HG03342 (cell line): ENCODE measurements around the gene CDH26.

Experiments
- ATAC-seq: cut with Tn5 transposase; IDR thresholded peaks from one replicate; pipeline ENCODE4 v1.9.1; 2021; ENCODE audit warnings: mild to moderate bottlenecking, moderate library complexity; ENCODE audit not compliant: unreplicated experiment

Gene CDH26

DNA sequence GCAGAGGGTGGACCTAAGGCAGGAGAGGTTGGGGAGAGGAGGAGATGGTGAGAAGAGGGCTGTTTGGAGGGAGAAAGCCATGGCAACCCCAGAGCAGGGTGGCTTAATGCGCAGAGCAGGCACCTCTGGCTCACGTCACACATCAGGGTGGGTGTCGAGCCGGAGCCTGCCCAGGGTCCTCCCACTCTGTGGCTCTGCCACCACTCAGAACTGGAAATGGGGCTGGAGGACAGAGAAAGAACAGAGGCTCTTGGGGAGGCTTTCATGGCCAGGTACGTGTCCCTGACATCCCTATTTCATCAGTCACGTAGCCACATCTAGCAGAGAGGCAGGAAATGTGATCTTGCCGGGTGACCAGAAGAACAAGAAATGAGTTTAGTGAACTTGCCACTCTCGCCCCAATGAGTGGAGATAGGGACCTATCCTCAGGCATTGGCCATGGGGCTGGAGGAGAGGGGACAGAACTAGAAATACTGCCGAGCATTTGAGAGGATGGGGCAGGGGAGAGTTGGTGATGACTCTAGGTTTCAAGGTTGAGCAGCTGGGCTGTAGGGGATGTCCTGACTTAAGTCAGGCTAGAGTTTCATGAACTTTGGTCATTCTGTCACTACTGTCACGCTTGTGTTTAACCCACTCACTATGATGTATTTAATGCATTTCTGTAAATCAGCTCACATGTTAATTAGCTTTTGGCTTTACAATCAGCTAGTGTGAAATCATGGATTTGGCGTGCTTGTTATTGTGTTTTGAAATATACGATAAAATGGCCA lies 52.7 kb downstream of the CDH26 start:
- no peak for ATAC-seq

DNA sequence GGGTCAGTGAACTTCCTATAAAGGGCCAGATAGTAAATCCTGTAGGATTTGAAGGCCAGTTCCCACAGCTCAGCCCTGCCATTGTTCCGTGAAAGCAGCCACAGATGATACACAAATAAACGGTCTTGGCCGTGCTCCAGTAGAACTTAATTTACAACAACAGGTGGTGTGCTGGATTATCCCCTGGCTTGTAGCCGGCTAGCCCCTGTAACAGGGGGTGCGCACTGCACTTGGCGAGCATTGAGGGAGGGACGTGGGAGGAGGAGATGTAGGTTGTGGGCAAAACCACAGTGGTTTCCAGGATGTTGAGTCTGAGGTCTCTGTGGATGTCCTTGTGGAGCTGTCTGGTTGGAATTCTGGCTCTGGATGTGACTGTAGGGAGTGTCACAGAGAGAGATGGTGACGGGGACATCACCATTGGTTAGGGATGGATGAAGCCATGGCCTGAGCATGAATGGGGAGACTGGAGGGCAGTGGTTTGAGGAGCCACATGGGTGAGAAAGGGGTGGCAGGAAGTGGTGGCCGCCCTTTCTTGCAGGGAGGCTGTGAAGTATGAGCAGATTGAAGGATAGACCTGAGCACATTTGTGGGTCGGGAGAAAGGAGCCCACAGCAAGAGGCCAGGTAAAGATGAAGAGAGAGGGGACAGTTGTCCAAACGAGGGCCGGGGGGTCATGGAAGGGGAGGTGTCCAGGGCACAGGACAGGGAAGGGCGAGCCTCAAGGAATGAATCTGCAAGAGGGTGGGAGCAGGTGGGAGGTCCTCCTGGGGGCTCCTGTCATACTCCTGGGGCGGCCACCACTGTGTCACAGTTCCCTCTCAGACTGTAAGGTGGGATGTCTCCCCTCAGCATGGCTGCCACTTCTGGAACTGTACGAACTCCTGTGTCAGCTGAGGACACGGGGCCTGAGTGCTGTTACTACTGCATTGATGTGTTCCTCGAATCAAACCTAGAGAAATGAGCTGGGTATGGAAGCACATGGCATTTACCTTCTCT lies 53.6 kb downstream of the CDH26 start:
- no peak for ATAC-seq

DNA sequence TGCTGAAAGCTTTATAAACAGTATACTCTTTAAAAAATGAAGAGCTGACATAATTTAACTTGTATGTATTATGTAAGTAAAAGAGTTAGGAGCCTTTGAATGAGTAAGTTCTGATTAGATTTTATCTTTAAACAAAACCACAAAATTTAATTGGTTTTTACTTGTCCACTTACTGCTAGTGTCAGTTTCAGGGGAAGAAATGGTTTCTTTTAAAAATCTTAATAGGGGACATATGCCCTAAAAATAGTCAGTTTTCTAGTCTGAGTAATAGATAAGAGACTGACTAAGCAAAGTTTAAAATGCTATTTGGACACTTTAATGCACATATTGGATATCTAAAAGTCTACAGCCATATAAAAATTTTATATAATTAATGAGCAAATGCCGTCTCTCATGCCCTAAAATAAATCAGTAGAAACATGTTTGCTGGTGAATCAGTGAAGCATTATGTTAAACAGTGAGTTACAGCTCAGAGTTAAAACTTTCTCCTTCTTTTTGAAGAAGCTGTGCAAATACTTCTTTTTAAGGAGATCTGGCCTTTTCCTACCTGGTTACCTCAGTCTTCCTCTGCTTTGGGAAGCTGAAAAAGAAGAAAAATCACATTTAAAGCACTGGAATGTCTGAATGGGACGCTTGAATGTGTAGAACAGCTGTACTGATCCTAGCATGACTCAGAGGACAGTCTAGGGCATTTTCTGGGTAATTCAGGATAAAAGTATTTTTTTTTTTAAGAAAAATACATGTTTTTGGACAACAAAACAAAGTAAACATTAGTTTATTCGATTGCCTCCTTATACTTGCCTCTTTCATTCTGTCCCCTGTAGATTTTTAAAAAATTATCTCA lies 55.3 kb downstream of the CDH26 start:
- ATAC-seq: no peak

DNA sequence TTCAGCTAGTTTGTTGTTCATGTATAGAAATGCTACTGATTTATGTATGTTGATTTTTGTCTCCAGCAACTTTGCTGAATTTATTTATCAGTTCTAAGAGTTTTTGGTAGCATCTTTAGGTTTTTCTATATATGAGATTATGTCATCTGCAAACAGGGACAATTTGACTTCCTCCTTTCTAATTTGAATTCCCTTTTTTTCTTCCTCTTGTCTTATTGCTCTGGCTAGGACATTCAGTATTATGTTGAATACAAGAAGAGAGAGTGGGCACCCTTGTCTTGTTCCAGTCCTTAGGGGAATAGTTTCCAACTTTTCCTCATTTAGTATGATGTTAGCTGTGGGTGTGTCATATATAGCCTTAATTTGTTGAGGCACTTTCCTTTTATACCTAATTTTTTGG lies 58.2 kb downstream of the CDH26 start:
- ATAC-seq: no peak

DNA sequence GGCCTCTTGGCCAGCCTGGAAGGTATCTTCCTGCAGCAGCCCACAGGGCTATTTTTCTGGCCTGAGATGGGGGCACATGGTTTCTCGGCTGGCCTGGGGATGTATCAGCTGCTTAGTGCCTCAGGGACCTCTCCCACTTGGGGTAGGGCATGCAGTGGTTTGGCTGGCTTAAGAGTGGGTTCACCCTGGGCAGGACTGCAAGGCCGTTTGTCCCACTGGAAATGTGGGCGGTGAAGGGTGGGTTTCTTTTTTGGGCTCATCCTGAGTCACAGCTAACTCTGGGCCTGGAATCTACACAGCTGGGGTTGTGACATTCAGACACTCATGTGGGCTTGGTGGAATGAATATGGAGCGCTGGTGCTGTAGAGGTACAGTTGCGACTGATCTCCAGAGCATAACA lies 62.0 kb downstream of the CDH26 start:
- ATAC-seq: no peak

DNA sequence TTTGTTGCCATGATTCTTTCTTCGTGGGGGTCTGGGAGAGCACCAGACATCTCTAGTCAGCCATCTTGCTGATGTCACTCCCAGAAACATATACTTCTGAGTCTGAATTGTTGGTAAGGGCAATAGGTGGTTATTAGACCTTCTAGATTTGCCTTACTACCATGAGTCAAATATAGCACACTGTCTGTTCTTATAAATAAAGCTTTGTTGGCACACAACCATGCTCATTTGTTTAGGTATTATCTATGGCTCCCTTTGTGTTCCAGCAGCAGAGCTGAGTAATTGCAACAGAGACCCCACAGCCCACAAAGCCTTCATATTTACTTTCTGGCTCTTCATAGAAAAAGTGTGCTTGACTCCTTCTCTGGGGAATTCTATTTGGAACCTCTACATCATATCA lies 62.9 kb downstream of the CDH26 start:
- no peak for ATAC-seq

DNA sequence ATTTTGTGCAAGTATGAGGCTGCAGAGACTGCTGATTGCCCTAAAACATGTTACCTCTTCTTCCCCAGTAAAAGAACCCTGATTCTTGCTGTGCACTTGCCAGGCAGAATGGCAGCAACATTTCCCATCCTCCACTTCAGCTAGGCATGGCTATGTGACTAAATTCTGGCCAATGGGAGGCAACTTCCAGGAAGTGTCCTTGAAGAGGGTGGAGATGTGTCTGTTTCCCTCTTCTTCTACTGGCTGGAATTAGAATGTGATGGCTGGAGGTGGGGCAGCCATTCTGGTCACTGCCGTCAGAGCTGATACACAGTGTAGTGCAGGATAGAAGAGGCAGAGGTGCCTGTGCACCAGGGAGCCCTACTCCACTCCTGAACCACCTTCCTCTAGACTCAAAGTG lies 64.6 kb downstream of the CDH26 start:
- ATAC-seq: no peak

DNA sequence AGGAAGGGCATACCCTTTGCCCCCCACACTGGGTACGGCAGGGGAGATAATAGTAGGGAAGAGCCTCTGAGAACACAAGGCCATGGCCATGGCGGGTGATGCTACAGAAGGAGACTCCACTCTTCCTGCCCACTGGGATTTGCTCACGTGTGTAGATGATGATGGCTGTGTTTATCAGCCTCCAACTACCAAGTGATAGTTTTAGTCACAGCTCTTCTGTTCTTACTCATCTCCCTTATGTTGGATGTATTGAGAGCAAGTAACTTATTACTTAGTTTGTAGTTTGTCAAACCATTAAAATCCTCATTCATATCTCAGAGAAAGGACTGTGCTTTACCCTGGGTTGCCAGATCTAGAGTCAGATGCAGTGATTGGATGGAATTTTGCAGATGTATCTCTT lies 66.0 kb downstream of the CDH26 start:
- ATAC-seq: no peak

DNA sequence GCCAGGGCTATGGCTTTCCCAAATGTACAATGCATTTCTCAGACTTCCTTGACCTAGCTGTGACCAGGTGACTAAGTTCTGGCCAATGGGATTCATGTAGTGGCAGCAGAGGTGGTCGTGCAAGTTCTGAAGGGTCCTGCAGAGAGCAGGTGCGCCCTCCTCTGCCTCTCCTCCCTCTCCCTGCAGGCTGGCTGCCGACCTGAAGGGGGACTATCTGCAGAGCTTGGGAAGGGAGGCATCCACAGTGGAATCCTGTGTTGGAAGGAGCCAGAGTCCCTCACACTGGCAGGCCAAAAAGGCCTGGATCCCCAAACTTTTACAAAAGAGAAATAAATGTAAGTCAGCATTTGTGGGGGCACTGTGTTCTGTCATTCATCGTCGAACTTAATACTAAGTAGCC lies 66.6 kb downstream of the CDH26 start:
- no peak for ATAC-seq

DNA sequence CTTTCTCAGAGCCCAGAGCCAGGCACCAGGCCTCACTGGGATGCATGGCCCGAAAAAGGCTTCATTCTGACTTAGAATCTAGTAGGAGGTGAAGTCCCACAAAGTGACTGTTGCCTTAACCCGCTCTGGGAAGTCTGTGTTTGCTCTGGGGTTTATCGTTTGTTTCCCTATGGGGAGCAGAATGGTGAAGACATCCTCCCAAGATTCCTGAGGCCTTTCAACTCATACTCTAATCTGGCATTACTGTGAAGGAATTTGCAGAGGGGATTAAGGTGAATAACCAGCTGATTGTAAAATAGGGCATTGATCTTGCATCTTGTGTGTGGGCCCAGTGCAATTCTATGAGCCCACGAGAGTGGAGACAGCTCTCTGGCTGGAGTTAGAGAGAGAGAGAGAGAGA lies 67.8 kb downstream of the CDH26 start:
- ATAC-seq: no peak

DNA sequence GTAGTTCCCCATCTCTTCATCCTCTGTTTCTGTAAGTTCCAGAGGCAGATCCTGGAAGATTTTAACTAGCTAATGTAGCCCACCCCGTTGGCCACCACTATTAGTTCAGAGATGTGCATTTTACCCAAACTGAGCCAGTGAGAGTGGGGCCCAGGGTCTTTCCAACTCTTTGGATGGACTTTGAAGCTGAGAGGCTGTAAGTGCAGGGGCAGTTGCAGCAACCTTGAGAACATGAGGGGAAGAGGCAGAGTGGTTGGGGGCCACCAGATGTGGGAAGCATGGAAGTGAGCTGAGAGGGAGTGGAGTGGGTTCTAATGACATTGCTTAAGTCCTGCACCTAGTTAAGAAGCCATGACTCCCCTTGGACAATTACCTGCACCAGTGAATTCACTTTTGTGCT lies 72.2 kb downstream of the CDH26 start:
- ATAC-seq: no peak

DNA sequence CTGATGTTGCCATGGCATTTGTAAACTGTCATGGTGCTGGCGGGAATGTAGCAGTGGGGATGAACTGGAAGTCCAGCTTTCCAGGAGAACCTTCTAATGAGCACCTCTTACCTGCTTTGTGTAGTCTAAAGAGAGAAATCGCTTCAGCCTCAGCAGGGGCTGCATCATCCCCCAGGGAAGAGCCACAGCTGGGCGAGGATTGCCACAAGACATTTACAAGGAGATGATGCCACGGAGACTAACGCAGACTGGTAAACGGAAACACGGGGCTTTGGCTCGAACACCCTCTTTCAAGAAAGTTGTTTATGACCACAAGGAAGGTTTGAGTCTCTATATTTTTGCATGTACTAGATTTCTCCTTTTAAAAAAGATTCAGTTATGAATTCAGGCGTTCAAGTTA lies 72.9 kb downstream of the CDH26 start:
- ATAC-seq: no peak

DNA sequence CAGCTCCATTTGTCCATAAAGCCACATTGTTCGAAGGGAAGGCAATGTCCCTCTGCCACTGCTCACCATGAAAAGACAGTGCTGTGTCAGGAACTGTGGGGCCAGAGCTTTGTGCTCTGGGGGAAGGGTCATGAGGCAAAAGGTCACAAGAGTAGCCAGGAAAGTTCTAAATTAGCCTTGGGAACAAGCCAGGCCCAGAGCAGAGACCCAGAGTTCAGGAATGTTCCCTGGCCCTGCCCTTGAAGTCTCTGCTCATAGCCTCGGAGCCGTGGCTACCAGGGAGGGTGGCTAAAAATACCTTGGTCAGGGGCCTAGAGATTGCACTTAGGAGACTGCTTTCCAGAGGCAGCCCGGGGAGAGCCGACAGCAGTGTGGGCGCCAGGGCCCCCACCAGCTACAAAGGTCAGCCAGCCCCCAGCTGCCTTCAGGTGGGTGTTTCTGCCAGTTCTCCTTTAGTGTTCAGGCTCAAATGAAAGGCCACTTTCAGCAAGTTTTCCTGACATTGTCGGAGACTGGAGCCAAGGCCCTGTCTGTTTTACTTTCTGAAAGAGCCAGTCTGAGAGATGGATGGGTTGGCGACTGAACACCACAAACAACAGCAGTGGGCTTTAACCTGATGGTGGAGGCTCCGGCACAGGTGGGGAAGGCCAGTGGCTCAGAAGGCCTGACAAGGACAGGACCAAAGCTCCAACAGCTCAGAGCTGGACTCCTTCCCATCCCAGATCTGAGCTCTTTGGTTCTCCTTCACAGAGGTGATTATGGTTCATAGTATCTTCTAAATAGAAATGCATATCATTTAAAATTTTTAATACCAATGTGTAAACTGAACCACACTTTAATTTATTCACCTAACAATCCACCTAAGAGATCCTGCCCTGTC lies 76.2 kb downstream of the CDH26 start:
- ATAC-seq: no peak

DNA sequence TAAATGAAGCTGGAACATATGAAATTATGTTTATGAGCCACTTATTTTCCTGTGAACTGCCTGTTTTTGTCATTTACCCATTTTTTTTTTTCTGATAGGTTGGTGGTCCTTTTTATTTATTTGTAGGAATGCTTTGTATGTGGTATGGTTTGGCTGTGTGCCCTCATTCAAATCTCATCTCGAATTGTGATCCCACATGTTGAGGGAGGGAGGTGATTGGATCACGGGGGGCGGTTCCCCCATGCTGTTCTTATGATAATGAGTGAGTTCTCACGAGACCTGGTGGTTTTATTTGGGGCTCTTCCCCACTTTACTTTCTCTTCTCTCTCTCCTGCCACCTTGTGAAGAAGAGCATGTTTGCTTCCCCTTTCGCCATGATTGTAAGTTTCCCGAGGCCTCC lies 77.3 kb downstream of the CDH26 start:
- ATAC-seq: no peak

DNA sequence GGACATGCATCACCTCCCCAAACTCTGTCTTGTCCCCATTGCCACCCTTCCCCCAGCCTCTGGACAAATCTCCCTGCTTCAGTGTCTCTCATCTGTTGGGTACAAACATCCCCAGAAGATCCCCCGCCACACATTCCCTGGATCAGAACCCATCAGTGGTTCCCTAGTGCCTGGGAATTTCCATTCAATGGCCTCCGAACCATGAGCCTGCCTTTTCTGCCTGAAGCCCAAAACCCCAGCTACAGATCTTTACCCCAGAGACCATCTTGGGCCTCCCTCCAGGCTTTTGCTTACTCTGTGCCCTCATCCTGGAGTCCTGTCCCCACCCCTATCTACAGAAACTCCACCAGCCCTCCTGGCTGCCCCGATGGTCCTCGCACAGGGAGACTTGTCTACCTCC lies 78.1 kb downstream of the CDH26 start:
- no peak for ATAC-seq

DNA sequence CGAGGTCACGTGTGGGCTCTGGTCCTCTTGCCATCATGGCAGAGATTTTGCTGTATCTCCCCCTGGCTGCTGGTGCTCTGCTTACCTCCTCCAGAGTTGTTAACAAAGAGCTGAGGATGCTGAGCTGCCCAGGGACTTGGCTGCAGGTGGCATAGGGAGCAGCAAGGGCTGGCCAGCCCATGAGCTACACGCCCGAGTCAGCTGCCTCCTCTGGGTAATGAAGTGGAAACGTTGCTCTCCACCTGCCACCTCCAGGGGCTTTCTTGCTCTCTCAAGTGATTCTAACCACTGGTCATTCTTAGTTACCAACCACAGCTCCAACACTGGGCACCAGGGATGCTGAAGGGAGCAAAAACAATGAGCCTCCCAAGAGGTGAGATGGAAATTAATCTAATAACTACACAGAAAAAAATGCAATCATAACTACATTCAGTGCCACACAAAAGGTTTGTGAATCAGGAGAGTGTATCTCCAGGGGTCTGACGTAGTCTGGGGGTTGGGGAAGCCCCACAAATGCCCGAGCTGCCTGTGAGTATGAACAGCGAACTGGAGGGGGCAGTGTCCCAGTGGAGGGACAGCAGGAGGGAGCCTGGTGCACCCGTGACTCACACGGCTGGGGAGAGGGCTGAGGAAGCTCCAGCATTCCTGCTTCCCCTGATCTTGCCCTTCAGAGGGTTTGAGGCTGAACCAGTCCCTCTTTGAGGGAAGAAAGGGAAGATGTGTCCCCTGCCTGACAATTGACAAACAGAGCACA lies 78.7 kb downstream of the CDH26 start:
- ATAC-seq: no peak

DNA sequence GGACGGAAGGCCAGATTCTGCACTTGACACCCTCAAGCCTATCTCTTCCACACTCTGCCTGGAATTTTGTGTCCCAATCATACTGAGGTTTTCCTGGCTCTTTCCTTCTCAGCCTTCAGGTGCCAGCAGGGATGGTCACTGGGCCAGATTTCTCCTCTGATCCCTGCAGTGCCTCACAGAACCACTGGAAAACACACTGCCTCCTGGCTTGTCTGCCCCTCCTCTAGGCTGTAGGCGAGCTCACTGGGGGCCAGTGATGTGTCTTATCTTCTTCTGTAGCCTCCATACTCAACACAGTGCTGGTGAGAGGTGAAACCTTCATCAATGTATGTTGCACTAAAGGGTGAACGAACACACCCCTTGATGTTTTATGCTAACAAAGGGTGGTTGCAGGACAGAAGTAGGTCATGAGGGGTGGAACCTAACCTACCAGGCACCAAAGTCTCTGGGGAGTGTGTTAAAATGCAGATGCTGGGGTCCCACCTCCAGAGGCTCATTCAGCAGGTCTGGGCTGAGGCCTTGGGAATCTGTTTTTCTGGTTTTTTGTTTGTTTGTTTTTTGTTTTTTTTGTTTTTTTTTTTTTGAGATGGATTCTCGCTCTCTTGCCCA lies 80.3 kb downstream of the CDH26 start:
- no peak for ATAC-seq

DNA sequence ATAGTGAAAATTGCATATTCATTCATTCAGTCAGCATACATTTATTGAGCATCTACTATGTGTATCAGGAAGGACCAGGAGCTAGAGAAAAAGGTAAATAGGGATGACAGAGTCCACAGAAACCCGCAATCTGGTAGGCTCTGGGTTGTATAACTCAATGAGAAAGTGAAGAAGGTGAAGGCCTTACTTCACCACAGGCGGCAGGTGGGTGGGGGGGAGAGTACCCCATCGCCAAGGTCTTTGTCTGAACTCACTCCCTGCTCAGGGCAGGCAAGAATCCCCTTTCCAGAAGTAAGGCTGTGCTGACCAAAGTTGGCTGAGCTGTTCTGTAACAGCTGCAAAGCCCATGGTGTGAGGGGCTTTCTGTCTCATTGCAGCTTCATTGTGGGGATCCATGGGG lies 81.3 kb downstream of the CDH26 start:
- no peak for ATAC-seq
